HG03196 (cell line): ENCODE results near the gene LRRN4CL.
A peak's percentile ranks its signal among the peaks of the same experiment; 100 is the strongest.

Experiments
- ATAC-seq: cut with Tn5 transposase; IDR thresholded peaks from one replicate; pipeline ENCODE4 v1.9.1; 2021; ENCODE audit not compliant: unreplicated experiment

Gene LRRN4CL

GRCh38 chr11:62648185-62648966, 41.0 kb downstream of the LRRN4CL start:
- ATAC-seq: no peak

GRCh38 chr11:62647609-62648005, 41.7 kb downstream of the LRRN4CL start:
- no peak for ATAC-seq

GRCh38 chr11:62646825-62647608, 42.3 kb downstream of the LRRN4CL start:
- no peak for ATAC-seq

- ATAC-seq: peak; percentile 88
These were observed 43.1 kb downstream of the LRRN4CL start, which contains the start of gene GANAB for GRCh38 chr11:62645946-62646824. TSS of gene GANAB (minus strand) at chr11:62646613. CDS start at chr11:62646599, 14 bp downstream.

- ATAC-seq: no peak
These were observed 43.7 kb downstream of the LRRN4CL start for GRCh38 chr11:62645671-62645945.

- no peak for ATAC-seq
These were observed 45.1 kb downstream of the LRRN4CL start for GRCh38 chr11:62644220-62644619.
